ENCODE results near the gene CDH20. TPM values are rescaled to one million over a fixed set of nuclear protein-coding genes. Genes with fewer than 3 reads are reported as not detected.

The CDH20 gene
- polyA plus RNA-seq, 2 of the 4 experiments (the other 2 are of a cell fraction): not detected

- TF ChIP-seq ELK1 (IDR thresholded peaks at IDR 0.05; ENCODE audit: low read depth, low read length): no peak
- no peak for TF ChIP-seq RFX5 (IDR thresholded peaks at IDR 0.05)
- TF ChIP-seq HOXB13 (CRISPR knock-in tag; IDR thresholded peaks at IDR 0.05; ENCODE audit: low read depth): no peak
- TF ChIP-seq ZFP36 (IDR thresholded peaks at IDR 0.05; ENCODE audit: borderline replicate concordance, partially characterized antibody): no peak
Observed at GRCh38 chr18:61413396-61413795, 80.2 kb downstream of the CDH20 start (continued).

DNA sequence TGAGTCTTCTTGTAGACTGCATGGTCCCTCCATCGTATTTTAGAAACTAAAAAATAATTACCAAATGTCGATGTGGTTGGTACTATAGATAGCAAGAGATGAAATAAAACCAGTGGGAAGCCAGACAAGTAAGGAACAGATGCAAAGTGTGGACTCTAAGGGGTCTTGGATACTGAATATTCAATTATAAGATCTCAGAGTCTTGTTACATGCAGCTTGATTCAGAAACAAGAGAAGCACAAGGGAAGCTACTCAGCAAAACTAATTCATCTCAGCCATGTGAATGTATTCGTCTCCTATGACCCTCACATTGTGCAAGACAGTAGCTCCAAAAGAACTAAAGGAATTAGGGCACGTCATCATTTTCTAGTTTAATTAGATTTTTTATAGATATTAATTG is 80.9 kb downstream of the CDH20 start:
- Histone ChIP-seq H3K4me3 (no peak overlapping the region), H3K4me2 (no peak overlapping the region), H3K9me3 (no peaks in the 10 kb centered on the region), H3K27ac (no peak overlapping the region), H3K4me1 (no peaks in the 10 kb centered on the region)
- FAIRE-seq: no peak
- ChIA-PET CTCF (no interaction called here), POLR2A (no interaction called here)
- no peak for DNase-seq (ENCODE audit: low read depth in 1 of 2, low spot score in 1 of 2)
- TF ChIP-seq, protein P1, sequence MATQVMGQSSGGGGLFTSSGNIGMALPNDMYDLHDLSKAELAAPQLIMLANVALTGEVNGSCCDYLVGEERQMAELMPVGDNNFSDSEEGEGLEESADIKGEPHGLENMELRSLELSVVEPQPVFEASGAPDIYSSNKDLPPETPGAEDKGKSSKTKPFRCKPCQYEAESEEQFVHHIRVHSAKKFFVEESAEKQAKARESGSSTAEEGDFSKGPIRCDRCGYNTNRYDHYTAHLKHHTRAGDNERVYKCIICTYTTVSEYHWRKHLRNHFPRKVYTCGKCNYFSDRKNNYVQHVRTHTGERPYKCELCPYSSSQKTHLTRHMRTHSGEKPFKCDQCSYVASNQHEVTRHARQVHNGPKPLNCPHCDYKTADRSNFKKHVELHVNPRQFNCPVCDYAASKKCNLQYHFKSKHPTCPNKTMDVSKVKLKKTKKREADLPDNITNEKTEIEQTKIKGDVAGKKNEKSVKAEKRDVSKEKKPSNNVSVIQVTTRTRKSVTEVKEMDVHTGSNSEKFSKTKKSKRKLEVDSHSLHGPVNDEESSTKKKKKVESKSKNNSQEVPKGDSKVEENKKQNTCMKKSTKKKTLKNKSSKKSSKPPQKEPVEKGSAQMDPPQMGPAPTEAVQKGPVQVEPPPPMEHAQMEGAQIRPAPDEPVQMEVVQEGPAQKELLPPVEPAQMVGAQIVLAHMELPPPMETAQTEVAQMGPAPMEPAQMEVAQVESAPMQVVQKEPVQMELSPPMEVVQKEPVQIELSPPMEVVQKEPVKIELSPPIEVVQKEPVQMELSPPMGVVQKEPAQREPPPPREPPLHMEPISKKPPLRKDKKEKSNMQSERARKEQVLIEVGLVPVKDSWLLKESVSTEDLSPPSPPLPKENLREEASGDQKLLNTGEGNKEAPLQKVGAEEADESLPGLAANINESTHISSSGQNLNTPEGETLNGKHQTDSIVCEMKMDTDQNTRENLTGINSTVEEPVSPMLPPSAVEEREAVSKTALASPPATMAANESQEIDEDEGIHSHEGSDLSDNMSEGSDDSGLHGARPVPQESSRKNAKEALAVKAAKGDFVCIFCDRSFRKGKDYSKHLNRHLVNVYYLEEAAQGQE (IDR thresholded peaks at IDR 0.05): no peak
- TF ChIP-seq PBX3 (IDR thresholded peaks at IDR 0.05): no peak
- TF ChIP-seq, protein P2, sequence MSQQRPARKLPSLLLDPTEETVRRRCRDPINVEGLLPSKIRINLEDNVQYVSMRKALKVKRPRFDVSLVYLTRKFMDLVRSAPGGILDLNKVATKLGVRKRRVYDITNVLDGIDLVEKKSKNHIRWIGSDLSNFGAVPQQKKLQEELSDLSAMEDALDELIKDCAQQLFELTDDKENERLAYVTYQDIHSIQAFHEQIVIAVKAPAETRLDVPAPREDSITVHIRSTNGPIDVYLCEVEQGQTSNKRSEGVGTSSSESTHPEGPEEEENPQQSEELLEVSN (IDR thresholded peaks at IDR 0.05; ENCODE audit: borderline replicate concordance, low read depth): no peak
- no peak for TF ChIP-seq CBX2 (IDR thresholded peaks at IDR 0.05; ENCODE audit: borderline replicate concordance, low read depth)
- TF ChIP-seq, protein P3, sequence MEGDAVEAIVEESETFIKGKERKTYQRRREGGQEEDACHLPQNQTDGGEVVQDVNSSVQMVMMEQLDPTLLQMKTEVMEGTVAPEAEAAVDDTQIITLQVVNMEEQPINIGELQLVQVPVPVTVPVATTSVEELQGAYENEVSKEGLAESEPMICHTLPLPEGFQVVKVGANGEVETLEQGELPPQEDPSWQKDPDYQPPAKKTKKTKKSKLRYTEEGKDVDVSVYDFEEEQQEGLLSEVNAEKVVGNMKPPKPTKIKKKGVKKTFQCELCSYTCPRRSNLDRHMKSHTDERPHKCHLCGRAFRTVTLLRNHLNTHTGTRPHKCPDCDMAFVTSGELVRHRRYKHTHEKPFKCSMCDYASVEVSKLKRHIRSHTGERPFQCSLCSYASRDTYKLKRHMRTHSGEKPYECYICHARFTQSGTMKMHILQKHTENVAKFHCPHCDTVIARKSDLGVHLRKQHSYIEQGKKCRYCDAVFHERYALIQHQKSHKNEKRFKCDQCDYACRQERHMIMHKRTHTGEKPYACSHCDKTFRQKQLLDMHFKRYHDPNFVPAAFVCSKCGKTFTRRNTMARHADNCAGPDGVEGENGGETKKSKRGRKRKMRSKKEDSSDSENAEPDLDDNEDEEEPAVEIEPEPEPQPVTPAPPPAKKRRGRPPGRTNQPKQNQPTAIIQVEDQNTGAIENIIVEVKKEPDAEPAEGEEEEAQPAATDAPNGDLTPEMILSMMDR (IDR thresholded peaks at IDR 0.05): no peak
- TF ChIP-seq TP53 (CRISPR knock-in tag; IDR thresholded peaks at IDR 0.05): no peak
- no peak for TF ChIP-seq NPAS2 (CRISPR knock-in tag; IDR thresholded peaks at IDR 0.05; ENCODE audit: borderline replicate concordance)
- no peak for TF ChIP-seq HEYL (CRISPR knock-in tag; IDR thresholded peaks at IDR 0.05)
- TF ChIP-seq MAFK (IDR thresholded peaks at IDR 0.05; ENCODE audit: partially characterized antibody): no peak
- no peak for TF ChIP-seq HMGXB4 (CRISPR knock-in tag; IDR thresholded peaks at IDR 0.05; ENCODE audit: borderline replicate concordance)
- WGBS (ENCODE audit: missing lambda C conversion rate): 3% methylated on average over 4 of the region's 4 CpGs
- ATAC-seq: no peak

Measured in A549 (cell line).